T47D (cell line): ENCODE results near the gene TPX2.
"Not testable (repeated sequence)": the region's sequence is repeated elsewhere in the genome, so short reads cannot be mapped to it uniquely, and the experiment has no call there.

Experiments used
- DNase-seq, 2 experiments: peaks; one replicate each; pipeline versions ENCODE4 v3.0.0 to v3.0.0-alpha.2; 2011 to 2012; ENCODE audit warnings: low read depth in 1 of 2, low spot score in 1 of 2
- JUND ChIP-seq: IDR thresholded peaks from 2 replicates; pipeline ENCODE4 v1.6.1; 2012; ENCODE audit warnings: low read depth
- in situ Hi-C: cut with HindIII; loops from 2 replicates; pipeline ENCODE4 v1.10.0; 2016; ENCODE audit warnings: low sequenced_read_pairs, low pct_unique_long_range_greater_than_20kb

TPX2 gene

DNA sequence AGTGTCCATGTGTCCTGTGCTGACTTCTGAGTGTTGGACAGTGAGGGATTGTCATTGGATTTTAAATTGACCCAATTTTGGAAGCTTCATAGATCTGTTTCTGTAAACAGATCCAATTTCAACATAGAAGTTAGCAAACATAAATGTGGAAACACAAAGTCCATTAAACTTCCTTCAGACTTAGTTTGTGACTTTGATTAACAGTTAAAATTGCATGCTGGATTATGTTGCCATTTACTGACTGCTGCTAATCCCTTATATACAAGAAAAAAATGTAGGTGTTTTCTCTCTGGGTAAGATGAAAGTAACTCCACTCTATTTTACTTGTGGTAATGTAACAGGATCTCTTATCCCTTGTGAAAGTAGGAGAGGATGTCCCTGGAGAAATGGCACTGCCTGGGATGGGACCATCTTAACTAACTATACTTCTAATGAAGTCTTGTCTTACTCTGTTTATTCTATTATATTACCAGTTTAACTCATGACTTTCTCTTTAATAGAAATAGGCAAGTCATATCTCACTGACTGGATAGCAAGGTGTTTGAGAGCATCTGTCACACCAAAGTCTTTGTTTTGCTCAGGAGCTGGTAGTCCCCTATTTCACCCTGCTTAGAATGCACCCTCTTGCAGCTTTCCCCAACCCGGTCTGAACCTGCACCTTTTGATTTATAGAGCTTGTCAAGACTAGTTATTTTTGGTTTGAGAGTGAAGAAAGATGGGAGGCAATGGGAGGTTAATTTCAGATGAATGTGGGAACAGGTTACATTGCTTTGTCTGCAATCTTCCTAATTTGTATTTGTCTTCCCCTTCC lies 7.2 kb downstream of the TPX2 start:
- no peak for TF ChIP-seq JUND
- no peak for DNase-seq
- in situ Hi-C loops: no loop called here

DNA sequence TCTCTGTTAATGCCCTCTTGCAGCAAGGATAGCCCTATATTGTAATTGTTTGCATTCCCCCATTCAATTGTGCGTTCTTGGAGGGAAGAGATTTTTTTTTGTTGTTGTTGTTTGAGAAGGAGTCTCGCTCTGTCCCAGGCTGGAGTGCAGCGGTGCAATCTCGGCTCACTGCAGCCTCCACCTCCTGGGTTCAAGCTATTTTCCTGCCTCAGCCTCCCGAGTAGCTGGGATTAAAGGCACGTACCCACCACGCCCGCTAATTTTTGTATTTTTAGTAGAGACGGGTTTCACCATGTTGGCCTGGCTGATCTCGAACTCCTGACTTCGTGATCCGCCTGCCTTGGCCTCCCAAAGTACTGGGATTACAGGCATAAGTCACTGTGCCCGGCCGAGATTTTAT lies 7.9 kb downstream of the TPX2 start:
- in situ Hi-C loops, DNase-seq: not testable (repeated sequence)

DNA sequence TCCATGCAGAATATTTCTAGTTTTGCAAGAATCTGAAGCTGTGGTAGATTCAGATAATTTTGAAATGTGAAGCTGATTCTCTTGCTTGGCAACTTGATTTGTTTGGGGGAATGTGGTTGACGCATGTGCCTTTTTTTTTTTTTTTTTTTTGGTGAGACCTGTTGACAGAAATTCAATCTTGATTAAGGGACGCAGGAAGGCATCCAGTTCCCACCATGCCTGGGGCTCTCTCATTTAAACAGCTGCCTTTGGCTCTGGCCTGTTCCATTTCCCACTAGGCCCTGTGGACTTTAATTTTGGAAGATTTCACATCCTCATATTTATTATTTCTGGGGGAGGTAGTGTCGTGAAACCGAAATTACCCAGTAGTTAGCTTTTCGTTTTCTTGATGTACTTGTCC lies 8.6 kb downstream of the TPX2 start:
- peak in 1 of 2 experiments; percentile 69 for DNase-seq
- in situ Hi-C loops: no loop called here
- TF ChIP-seq JUND: no peak

DNA sequence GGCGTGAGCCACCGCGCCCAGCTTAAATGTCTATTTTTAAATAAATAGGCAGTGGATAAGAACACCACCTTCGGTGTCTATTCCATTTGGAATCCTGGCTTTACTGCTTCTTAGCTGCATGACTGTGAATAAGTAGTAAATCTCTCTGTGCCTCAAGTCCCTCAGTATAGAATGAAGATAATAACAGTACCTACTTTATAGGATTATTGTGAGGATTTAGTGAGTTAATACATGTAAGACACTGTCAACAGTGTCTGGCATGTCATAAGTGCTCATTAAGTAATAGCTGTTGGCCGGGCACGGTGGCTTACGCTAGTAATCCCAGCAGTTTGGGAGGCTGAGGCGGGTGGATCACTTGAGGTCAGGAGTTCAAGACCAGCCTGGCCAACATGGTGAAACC lies 10.1 kb downstream of the TPX2 start:
- DNase-seq: no peak
- in situ Hi-C loops: no loop called here
- no peak for TF ChIP-seq JUND

DNA sequence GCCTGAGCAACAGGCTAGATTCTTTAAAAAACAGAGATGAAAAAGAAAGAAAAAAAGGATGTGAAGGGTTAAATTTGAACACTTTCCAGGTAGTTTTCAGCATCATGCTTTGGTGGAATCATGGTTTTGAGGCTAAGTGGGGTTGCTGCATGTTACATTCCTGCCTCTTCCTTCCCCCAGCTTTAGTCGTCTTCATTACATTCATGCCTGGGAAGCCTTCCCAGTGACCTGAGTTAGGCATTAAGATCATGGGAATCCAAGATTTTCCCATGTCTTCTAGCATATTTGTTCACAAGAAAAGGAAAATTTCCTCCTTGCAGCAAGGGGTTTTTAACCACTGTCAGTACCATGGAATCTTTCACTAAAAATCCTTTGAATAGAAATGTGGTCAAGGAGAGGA lies 12.0 kb downstream of the TPX2 start:
- no peak for DNase-seq
- in situ Hi-C loops: no loop called here
- no peak for TF ChIP-seq JUND

DNA sequence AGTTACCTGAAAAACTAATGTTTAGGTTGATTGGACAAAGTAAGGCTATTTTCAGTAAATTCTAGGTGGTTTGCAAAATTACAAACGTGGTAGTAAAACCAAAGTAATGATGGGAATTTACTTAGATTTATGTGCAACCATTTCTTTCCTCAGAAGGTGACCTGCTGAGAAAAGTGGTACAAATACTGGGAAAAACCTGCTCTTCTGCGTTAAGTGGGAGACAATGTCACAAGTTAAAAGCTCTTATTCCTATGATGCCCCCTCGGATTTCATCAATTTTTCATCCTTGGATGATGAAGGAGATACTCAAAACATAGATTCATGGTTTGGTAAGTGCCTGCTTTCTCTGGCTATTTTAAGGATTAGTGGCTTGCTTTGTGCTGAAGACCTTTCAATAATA lies 18.2 kb downstream of the TPX2 start:
- TF ChIP-seq JUND: no peak
- DNase-seq: no peak
- in situ Hi-C loops: no loop called here

DNA sequence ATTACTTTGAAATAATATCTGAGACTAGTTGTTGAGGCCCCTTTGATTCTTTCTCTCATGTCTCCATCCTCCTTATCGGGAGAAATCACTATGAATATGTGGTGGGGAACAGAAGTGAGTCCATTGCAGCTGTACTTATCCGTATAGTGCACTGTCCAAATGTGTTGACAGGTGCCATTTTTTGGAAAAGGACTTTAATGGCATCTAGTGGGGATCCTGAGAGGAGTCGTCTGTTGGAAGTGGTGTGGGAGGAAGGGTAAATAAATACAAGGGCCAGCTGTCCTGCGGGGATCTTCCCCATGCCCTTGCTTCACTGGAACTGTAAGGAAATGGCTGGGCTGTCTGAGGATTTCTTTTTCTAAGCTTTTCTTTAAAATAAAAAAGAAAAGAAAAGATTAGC lies 19.4 kb downstream of the TPX2 start:
- in situ Hi-C loops: no loop called here
- no peak for DNase-seq
- TF ChIP-seq JUND: no peak

DNA sequence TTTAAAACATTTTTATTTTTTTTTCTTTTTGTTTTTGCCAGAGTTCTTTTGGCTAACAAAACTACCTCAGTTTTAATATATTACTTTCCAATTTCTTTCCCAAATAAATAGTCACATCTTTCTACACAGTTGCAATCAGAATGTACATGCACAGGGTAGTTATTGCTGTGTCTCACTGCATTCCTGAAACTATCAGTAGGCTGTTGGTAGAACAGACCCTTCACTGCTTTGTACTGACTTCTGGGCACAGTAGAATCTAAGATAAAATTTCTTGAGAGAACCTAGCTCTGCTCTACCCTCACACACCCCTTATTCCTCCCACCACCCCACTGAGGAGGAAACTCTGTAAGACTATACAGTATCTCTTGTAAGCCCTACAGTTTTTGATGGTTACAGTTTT lies 19.9 kb downstream of the TPX2 start:
- TF ChIP-seq JUND: no peak
- DNase-seq: no peak
- in situ Hi-C loops: no loop called here

DNA sequence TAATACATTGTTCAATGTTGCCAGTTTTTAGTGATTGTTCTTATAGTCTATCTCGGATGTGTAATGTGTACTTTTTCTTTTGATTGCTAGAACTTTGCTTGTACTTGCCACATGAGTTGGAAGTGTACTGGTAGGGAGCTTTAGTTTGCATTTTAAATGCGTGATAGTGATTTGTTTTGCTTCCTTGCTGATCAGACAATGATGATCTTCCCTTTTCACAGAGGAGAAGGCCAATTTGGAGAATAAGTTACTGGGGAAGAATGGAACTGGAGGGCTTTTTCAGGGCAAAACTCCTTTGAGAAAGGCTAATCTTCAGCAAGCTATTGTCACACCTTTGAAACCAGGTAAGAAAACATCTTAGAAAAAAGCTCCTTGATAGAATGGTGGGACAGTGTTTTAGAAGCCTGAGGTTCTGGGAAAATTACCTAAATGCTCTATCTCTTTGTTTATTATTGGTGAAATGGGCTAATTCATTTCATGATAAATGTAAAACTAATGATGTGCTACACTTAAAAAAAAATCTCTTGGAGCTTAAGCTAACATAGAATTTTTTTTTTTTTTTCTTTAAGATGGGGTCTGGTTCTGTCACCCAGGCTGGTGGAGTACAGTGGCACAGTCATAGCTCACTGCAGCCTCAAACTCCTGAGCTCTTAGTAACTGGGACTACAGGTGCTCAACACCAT lies 20.9 kb downstream of the TPX2 start:
- TF ChIP-seq JUND: no peak
- DNase-seq: no peak
- in situ Hi-C loops: no loop called here

DNA sequence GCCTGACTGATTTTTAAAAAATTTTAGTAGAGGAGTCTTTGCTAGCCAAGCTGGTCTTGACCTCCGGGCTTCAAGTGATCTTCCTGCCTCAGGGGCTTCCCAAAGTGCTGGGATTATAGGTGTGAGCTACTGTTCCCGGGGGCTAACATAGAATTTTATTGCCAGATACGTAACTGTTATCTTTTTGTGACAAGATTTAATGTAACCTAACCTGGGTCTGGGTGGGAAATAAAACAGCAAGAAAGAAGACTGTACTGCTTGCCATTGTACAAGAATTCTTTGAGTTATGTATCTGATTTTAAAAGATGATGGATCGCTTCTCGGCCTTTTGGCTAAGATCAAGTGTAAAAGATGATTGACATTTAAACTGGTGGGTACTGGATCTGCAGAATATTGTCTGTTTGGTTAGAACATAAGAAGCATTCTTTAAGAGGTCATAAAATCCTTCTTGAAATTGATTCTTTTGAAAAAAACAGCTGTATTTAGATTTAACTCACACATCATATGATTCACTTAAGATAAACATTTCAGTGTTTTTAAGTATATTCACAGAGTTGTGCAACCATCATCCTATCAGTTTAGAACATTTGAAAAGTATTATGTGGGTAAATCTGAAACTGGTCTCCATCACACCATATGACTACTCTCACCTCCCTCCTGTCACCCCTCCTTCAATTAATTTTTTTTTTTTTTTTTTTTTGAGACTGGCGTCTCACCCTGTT lies 21.6 kb downstream of the TPX2 start:
- no peak for DNase-seq
- TF ChIP-seq JUND: no peak
- in situ Hi-C loops: no loop called here

DNA sequence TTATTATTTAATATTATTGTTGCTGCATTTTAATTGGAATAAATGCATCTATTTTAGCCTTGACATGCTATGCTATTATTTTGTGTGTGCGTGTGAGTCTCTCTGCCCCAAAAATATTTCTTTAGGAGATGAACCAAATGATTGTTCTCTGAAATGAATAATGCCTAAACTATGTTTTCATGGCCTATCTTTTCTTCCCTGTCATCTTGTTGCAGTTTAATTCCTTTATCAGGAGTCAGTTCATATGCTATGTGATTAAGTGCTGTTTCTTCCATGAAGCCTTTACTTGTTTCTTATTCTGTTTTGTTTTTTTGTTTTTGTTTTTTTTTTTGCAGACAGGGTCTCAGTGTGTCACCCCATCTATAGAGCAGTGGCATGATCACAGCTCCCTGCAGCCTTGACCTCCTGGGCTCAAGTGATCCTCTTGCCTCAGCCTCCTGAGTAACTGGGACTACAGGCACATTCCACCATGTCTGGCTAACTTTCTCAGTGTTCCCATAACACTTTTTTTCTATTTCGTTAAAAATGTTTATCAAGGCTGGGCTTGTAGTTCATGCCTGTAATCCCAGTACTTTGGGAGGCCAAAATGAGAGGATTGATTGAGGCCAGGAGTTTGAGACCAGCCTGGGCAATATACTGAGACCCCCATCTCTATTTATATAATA lies 25.7 kb downstream of the TPX2 start:
- no peak for TF ChIP-seq JUND
- DNase-seq: no peak
- in situ Hi-C loops: no loop called here

DNA sequence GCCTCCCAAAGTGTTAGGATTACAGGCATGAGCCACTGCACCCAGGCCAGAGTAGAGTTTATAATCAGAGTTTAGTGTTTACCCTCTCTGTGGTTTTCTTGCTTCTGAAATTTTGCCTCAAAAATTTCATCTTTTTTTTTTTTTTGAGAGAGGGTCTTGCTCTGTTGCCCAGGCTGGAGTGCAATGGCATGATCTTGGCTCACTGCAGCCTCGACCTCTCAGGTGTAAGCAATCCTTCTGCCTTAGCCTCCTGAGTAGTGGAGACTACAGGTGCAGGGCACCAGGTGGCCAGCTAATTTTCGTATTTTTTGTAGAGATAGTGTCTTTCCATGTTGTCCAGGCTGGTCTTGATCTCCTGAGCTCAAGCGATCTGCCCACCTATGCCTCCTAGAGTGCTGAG lies 28.7 kb downstream of the TPX2 start:
- no peak for TF ChIP-seq JUND
- in situ Hi-C loops: no loop called here
- DNase-seq: no peak

DNA sequence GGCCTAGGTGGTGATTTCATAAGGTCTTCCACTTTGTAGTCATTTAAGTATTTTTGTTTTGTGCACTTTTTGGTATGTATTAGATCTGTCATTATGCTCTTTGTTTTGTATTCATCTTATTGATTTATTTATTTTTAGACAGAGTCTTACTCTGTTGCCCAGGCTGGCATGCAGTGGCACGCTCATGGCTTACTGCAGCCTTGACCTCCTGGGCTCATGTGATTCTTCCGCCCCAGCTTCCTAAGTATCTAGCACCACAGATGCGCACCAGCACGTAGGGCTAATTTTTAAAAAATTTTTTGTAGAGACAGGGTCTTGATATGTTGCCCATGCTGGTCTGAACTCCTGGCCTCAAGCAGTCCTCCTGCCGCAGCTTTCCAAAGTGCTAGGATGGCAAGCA lies 30.6 kb downstream of the TPX2 start:
- no peak for TF ChIP-seq JUND
- in situ Hi-C loops: no loop called here
- DNase-seq: no peak
